Dedifferentiated amniotic fluid mesenchymal stem cell (primary cell): ENCODE data around the gene ZNF268.
"Not testable (repeated sequence)": the region's sequence is repeated elsewhere in the genome, so short reads cannot be mapped to it uniquely, and the experiment has no call there.

ENCODE experiments used
- DNase-seq: peaks from one replicate; pipeline ENCODE4 v3.0.0-alpha.2; 2016; ENCODE audit errors: extremely low spot score

The ZNF268 gene

GRCh38 chr12:133227281-133227852, 46.1 kb downstream of the ZNF268 start:
- DNase-seq, result no peak

DNA sequence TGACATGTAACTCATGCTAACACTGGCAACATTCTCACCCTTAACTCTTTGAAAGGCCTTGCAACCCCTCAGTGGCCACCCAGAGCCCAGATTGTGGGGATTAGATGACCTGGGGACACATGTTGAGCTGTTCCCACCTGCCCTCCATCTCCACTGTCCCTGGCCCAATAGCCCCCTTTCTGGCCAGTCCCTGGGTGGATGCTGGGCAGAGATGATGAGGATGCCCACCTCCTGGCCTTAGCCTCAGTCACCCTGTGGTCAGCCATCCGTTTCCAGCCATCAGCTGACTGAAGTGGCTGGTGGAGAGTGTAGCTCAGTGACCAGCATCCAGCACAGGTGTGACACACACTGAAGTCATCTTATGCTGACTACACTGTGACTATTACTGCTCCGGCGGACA, 49.7 kb downstream of the ZNF268 start:
- no peak for DNase-seq

DNA sequence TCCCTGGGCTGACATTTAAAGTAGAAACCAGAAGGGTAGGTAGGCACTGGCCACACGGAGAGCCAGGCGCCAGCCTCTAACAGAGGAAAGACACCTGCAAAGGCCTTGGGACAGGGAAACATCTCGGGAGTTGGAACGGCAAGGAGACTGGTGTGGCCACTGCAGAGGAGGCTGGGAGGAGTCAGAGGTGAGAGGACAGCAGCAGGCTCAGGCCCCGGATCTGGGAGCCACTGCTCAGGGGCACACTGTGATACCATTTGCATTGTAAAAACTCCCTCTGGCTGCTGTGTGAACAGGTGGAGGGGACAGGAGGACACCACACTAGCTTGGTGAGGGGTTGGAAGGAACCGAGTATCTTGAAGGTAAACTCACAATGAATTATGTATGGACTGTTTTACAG, 51.7 kb downstream of the ZNF268 start:
- no peak for DNase-seq

DNA sequence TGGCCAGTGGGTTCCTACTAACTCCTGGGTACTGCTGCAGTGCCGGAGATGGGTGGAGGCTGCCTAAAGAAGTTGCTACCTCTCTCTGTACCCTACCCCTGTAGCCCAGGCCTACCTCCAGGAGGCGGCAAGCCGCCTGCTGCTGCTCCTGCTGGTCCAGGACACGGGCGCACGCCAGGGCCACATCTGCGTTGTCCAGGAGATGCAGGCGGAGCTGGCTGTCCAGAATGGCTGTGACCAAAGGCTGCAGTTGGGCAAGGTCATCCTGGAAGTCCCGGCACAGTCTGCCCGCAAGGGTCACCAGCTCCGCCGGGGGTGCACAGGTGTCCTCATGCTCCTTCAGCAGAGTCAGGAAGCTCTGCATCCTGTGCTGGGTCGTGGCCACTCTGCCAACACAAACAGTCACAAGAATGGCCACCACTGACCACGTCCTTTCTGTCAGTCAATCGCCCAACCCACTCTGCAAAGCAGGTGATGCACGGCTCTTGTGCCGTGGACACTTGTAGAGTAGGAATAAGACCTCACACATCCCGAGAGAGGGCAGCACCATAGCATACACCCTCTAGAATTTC, 52.8 kb downstream of the ZNF268 start:
- DNase-seq, result no peak

DNA sequence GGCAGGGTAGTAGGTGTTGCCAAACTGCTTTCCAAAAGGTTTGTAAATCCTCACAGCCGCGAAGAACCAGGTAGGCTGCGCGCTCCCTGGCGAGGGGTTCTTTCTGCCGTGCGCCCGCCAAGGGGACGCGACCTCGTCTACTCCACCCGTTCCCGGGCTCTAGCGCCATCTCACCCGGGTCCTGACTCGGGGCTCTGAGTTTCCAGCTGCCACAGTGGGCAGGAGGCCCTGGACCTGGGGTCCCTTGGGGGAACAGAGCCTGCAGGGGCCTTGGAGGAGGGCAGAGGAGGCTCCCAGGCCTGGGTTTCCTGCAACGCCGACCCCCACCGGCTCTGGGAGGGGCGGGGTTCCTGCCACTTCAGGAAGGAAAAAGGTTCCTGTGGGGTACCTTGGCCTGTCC, 53.7 kb downstream of the ZNF268 start:
- DNase-seq, result no peak

DNA sequence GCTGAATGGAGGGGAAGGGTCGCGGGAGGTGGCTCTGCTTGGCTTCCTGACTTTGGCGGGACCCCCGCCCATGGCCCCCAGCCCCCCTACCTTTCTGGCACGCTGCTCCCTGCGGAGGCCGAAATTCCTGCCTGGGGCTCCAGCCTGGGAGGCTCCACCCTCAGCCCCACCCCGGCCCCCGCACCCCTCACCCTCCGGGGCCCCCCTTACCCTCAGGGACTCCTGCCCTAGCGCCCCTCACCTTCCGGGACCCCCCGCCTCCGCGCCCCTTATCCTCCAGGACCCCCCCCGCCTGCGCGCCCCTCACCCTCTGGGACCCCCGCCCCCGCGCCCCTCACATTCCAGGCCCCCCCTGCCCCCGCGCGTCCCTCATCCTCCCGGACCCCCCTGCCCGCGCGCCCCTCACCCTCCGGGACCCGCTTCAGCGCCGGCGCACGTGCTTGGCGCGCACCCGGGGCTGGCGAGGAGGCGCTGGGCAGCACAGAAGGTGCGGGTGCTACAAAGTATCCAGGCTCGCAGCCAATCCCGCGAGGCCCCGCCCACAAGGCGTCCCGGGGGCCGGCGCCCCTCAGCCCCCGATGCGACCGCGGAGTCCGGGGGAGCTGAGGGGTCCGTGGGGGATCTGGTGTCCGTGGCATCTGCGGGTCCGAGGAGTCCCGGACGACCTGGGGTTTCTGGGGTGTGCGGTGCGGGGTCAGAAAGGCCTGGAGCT, 54.3 kb downstream of the ZNF268 start, which contains the start of gene ANHX:
TSS of gene ANHX (minus strand) at position 477 of the 712 bp plus-strand sequence. CDS start 1,521 bp downstream, outside the sequence.
- DNase-seq, result no peak

GRCh38 chr12:133236144-133236543, 54.8 kb downstream of the ZNF268 start:
- DNase-seq, result no peak

DNA sequence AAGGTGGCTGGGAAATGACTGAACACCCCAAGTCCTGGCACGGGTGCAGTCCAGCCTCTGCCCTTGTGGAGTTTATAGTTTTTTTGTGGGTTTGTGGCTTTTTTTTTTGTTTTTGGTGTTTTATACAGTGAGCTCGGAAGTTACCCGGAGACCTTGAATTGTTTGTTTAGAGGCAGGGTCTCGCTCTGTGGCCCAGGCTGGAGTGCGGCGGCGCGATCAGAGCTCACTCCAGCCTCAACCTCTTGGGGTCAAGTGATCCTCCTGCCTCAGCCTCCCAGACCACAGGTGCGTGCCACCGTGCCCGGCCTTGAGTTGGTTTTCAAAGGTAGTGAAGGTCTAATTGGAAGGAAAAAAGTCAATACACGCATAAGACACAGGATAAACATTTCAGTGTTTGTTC, 55.3 kb downstream of the ZNF268 start:
- DNase-seq, result no peak

GRCh38 chr12:133251732-133252131, 70.4 kb downstream of the ZNF268 start:
- no peak for DNase-seq

DNA sequence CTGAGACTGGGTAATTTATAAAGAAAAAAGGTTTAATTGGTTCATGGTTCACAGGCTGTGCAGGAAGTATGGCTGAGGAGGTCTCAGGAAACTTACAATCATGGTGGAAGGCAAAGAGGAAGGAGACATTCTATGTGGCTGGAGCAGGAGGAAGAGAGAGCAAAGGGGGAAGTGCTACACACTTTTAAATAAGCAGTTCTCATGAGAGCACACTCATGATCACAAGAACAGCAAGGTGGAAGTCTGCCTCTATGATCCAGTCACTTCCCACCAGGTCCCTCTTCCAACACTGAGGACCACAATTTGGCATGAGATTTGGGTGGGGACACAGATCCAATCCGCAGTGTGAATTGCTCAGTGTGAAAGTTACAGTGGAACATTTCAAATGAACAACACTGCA, 74.5 kb downstream of the ZNF268 start:
- not testable (repeated sequence) for DNase-seq

DNA sequence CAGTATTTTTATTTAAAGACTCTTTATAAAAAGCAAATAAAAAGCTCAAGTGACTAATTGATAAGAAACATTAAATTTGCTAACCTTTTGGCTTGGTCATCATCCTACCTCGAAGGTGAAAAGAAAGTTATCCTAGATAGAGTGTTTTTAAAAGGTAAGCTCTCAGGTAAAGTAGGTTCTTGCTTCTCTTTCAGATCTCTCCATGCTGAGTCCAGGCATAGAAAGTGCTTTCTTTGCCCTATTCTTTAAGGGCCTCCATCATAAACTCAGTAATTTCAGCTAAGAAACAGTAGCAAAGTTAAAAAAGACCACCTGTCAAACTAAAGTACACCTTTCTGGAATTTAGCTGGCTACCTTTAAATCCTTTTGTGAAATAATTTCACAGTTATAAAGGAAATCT, 75.0 kb downstream of the ZNF268 start:
- no peak for DNase-seq

- no peak for DNase-seq
Observed at GRCh38 chr12:133264173-133264572, 82.9 kb downstream of the ZNF268 start.
